Osteoblast (primary cell): Measurements from ENCODE around the gene TLE4. TPM values are rescaled to one million over a fixed set of nuclear protein-coding genes. Genes with fewer than 3 reads are reported as not detected.

Source experiments
- DNase-seq: peaks from one replicate; pipeline ENCODE4 v3.0.0; 2011; ENCODE audit warnings: low spot score, mixed read lengths; ENCODE audit not compliant: insufficient read length; ENCODE audit errors: missing footprints
- H2AFZ ChIP-seq: 2 replicates; pipeline ENCODE4 v1.6.0; 2011; ENCODE audit warnings: mild to moderate bottlenecking, low read length
- H3K27ac ChIP-seq: 2 replicates; pipeline ENCODE4 v1.5.1; 2011; ENCODE audit warnings: mild to moderate bottlenecking, low read depth, low read length, moderate library complexity
- H3K27me3 ChIP-seq: 2 replicates; pipeline ENCODE4 v1.6.0; 2012; ENCODE audit warnings: mild to moderate bottlenecking, control low read depth, inconsistent platforms, low read length, moderate library complexity; ENCODE audit not compliant: insufficient read depth
- H3K36me3 ChIP-seq: 2 replicates; pipeline ENCODE4 v1.5.1; 2011; ENCODE audit warnings: mild to moderate bottlenecking, low read length, control low read depth, moderate library complexity; ENCODE audit not compliant: insufficient read depth
- H3K4me1 ChIP-seq: 2 replicates; pipeline ENCODE4 v1.5.1; 2011; ENCODE audit warnings: mild to moderate bottlenecking, low read length, control low read depth, moderate library complexity; ENCODE audit not compliant: insufficient read depth
- H3K4me2 ChIP-seq: 2 replicates; pipeline ENCODE4 v1.6.0; 2011; ENCODE audit warnings: mild to moderate bottlenecking, low read length; ENCODE audit not compliant: insufficient read depth
- H3K4me3 ChIP-seq: fragments of 200-600 bp; sonication (generic); 3 replicates; pipeline ENCODE4 v1.5.1; 2012; ENCODE audit warnings: mild to moderate bottlenecking, low read length, inconsistent platforms; ENCODE audit not compliant: insufficient read depth
- H3K79me2 ChIP-seq: 2 replicates; pipeline ENCODE4 v1.6.0; 2012; ENCODE audit warnings: mild to moderate bottlenecking, low read length, control low read depth, inconsistent platforms; ENCODE audit not compliant: insufficient read depth
- H3K9me3 ChIP-seq: 2 replicates; pipeline ENCODE4 v1.5.1; 2011; ENCODE audit warnings: low read depth, low read length, control low read depth
- H4K20me1 ChIP-seq: 2 replicates; pipeline ENCODE4 v1.6.0; 2012; ENCODE audit warnings: mild to moderate bottlenecking, low read length, control low read depth; ENCODE audit not compliant: insufficient read depth
- CTCF ChIP-seq: IDR thresholded peaks from 2 replicates; pipeline ENCODE4 v1.5.1; 2011; ENCODE audit warnings: mild to moderate bottlenecking, low read depth, low read length, moderate library complexity; ENCODE audit errors: extremely low read depth
- total RNA-seq: library from RNA; depleted of rRNA; stranded (reverse); fragments of >200 nt; gene quantifications from 2 replicates; pipeline ENCODE4 v1.2.3, GENCODE V29; 2012

Gene TLE4
- total RNA-seq, 1 donor, result 62.2 TPM

GRCh38 chr9:79641070-79641469, 69.3 kb downstream of the TLE4 start:
- DNase-seq, result no peak
- H3K4me2 ChIP-seq, result no peak overlapping the region

GRCh38 chr9:79642671-79643070, 70.9 kb downstream of the TLE4 start:
- H3K4me2 ChIP-seq, result no peak overlapping the region

More at GRCh38 chr9:79641070-79641469, 69.3 kb downstream of the TLE4 start:
- Histone ChIP-seq H4K20me1 (no peaks in the 10 kb centered on the region), H3K27ac (no peak overlapping the region), H3K36me3 (peaks cover 3% of the 10 kb centered on the region), H3K27me3 (no peaks in the 10 kb centered on the region), H3K4me1 (no peaks in the 10 kb centered on the region), H3K9me3 (no peaks in the 10 kb centered on the region), H3K79me2 (no peaks in the 10 kb centered on the region), H2AFZ (no peak overlapping the region), H3K4me3 (no peak overlapping the region)
- TF ChIP-seq CTCF, result no peak

GRCh38 chr9:79644048-79644447, 72.3 kb downstream of the TLE4 start:
- no peak for TF ChIP-seq CTCF
- no peaks in the 10 kb centered on the region for H3K79me2 ChIP-seq
- no peaks in the 10 kb centered on the region for H3K9me3 ChIP-seq
- no peak overlapping the region for H3K27ac ChIP-seq
- no peaks in the 10 kb centered on the region for H3K4me1 ChIP-seq
- peaks cover 3% of the 10 kb centered on the region for H3K36me3 ChIP-seq
- H3K27me3 ChIP-seq, result no peaks in the 10 kb centered on the region
- H3K4me3 ChIP-seq, result no peak overlapping the region
- DNase-seq, result no peak
- H2AFZ ChIP-seq, result no peak overlapping the region
- no peak overlapping the region for H3K4me2 ChIP-seq
- H4K20me1 ChIP-seq, result peaks cover 3% of the 10 kb centered on the region

More at GRCh38 chr9:79642671-79643070, 70.9 kb downstream of the TLE4 start:
- Histone ChIP-seq H3K27ac (no peak overlapping the region), H3K27me3 (no peaks in the 10 kb centered on the region), H3K4me3 (no peak overlapping the region), H3K4me1 (no peaks in the 10 kb centered on the region), H4K20me1 (no peaks in the 10 kb centered on the region), H3K36me3 (peaks cover 3% of the 10 kb centered on the region), H2AFZ (no peak overlapping the region), H3K9me3 (no peaks in the 10 kb centered on the region), H3K79me2 (no peaks in the 10 kb centered on the region)
- TF ChIP-seq CTCF, result no peak
- no peak for DNase-seq

GRCh38 chr9:79644601-79645000, 72.8 kb downstream of the TLE4 start:
- DNase-seq, result no peak

More at GRCh38 chr9:79644601-79645000, 72.8 kb downstream of the TLE4 start:
- no peaks in the 10 kb centered on the region for H3K9me3 ChIP-seq
- no peak overlapping the region for H3K4me2 ChIP-seq
- H4K20me1 ChIP-seq, result peaks cover 3% of the 10 kb centered on the region
- TF ChIP-seq CTCF, result no peak
- H3K79me2 ChIP-seq, result no peaks in the 10 kb centered on the region
- H3K4me3 ChIP-seq, result no peak overlapping the region
- H3K27ac ChIP-seq, result no peak overlapping the region
- peaks cover 3% of the 10 kb centered on the region for H3K36me3 ChIP-seq
- H2AFZ ChIP-seq, result no peak overlapping the region
- H3K4me1 ChIP-seq, result no peaks in the 10 kb centered on the region
- H3K27me3 ChIP-seq, result no peaks in the 10 kb centered on the region
